Measurements from ENCODE around the gene AR. TPM values are rescaled to one million over a fixed set of nuclear protein-coding genes. Genes with fewer than 3 reads are reported as not detected.
A peak's percentile ranks its signal among the peaks of the same experiment; 100 is the strongest.

The AR gene
- total RNA-seq, 4 donors from 2014 or later: 6.4 to 13.0 (median 10.2) TPM

DNA sequence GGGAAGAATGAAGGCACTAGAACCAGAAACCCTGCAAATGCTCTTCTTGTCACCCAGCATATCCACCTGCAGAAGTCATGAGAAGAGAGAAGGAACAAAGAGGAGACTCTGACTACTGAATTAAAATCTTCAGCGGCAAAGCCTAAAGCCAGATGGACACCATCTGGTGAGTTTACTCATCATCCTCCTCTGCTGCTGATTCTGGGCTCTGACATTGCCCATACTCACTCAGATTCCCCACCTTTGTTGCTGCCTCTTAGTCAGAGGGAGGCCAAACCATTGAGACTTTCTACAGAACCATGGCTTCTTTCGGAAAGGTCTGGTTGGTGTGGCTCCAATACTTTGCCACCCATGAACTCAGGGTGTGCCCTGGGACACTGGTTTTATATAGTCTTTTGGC lies 181.7 kb downstream of the AR start:
- Histone ChIP-seq H3K36me3 (no peaks in the 10 kb centered on the region), H3K4me1 (peaks cover 7% of the 10 kb centered on the region), H3K27me3 (no peaks in the 10 kb centered on the region), H3K4me3 (no peak overlapping the region), H3K9me3 (no peaks in the 10 kb centered on the region), H3K27ac (peak overlapping the region; percentile 18)
- no peak for DNase-seq (ENCODE audit: low spot score in 2 of 2)
- no peak for TF ChIP-seq EP300 (IDR thresholded peaks at IDR 0.05)
- no peak for TF ChIP-seq POLR2AphosphoS5 (IDR thresholded peaks at IDR 0.05)
- TF ChIP-seq, protein P1, sequence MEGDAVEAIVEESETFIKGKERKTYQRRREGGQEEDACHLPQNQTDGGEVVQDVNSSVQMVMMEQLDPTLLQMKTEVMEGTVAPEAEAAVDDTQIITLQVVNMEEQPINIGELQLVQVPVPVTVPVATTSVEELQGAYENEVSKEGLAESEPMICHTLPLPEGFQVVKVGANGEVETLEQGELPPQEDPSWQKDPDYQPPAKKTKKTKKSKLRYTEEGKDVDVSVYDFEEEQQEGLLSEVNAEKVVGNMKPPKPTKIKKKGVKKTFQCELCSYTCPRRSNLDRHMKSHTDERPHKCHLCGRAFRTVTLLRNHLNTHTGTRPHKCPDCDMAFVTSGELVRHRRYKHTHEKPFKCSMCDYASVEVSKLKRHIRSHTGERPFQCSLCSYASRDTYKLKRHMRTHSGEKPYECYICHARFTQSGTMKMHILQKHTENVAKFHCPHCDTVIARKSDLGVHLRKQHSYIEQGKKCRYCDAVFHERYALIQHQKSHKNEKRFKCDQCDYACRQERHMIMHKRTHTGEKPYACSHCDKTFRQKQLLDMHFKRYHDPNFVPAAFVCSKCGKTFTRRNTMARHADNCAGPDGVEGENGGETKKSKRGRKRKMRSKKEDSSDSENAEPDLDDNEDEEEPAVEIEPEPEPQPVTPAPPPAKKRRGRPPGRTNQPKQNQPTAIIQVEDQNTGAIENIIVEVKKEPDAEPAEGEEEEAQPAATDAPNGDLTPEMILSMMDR (IDR thresholded peaks at IDR 0.05): no peak
- TF ChIP-seq POLR2A (IDR thresholded peaks at IDR 0.05): no peak
- WGBS: 70% methylated on average over 2 of the region's 2 CpGs

DNA sequence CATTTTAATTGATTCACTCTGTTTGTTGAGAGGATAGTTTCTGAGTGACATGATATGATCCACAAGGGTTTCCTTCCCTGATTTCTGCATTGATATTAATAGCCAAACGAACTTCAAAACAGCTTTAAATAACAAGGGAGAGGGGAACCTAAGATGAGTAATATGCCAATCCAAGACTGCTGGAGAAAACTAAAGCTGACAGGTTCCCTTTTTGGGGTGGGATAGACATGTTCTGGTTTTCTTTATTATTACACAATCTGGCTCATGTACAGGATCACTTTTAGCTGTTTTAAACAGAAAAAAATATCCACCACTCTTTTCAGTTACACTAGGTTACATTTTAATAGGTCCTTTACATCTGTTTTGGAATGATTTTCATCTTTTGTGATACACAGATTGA lies 182.2 kb downstream of the AR start:
- H3K4me3 ChIP-seq: no peak overlapping the region
- no peak for TF ChIP-seq EP300 (IDR thresholded peaks at IDR 0.05)
- TF ChIP-seq POLR2A (IDR thresholded peaks at IDR 0.05): no peak
- TF ChIP-seq POLR2AphosphoS5 (IDR thresholded peaks at IDR 0.05): no peak
- TF ChIP-seq, protein P1 (IDR thresholded peaks at IDR 0.05): no peak
- no peaks in the 10 kb centered on the region for H3K9me3 ChIP-seq
- DNase-seq (ENCODE audit: low spot score in 2 of 2): no peak
- H3K36me3 ChIP-seq: no peaks in the 10 kb centered on the region
- H3K4me1 ChIP-seq: peaks cover 7% of the 10 kb centered on the region
- 48% methylated on average over 1 of the region's 1 CpG for WGBS
- no peaks in the 10 kb centered on the region for H3K27me3 ChIP-seq
- H3K27ac ChIP-seq: peak overlapping the region; percentile 18

DNA sequence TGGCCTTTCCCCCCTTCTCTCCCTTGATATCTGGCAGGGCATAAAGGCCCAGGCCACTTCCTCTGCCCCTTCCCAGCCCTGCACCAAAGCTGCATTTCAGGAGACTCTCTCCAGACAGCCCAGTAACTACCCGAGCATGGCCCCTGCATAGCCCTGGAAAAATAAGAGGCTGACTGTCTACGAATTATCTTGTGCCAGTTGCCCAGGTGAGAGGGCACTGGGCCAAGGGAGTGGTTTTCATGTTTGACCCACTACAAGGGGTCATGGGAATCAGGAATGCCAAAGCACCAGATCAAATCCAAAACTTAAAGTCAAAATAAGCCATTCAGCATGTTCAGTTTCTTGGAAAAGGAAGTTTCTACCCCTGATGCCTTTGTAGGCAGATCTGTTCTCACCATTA lies 183.8 kb downstream of the AR start:
- TF ChIP-seq, protein P1 (IDR thresholded peaks at IDR 0.05): no peak
- TF ChIP-seq POLR2A (IDR thresholded peaks at IDR 0.05) (no peak), POLR2AphosphoS5 (IDR thresholded peaks at IDR 0.05) (no peak)
- Histone ChIP-seq H3K27ac (no peak overlapping the region), H3K36me3 (no peaks in the 10 kb centered on the region), H3K4me1 (peaks cover 7% of the 10 kb centered on the region), H3K27me3 (no peaks in the 10 kb centered on the region), H3K4me3 (no peak overlapping the region), H3K9me3 (no peaks in the 10 kb centered on the region)
- 48% methylated on average over 2 of the region's 2 CpGs for WGBS
- DNase-seq (ENCODE audit: low spot score in 2 of 2): no peak

DNA sequence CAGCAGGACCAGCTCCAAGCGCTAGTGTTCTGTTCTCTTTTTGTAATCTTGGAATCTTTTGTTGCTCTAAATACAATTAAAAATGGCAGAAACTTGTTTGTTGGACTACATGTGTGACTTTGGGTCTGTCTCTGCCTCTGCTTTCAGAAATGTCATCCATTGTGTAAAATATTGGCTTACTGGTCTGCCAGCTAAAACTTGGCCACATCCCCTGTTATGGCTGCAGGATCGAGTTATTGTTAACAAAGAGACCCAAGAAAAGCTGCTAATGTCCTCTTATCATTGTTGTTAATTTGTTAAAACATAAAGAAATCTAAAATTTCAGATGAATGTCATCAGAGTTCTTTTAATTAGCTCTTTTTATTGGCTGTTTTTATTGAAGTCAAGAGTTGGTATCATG lies 186.5 kb downstream of the AR start:
- Histone ChIP-seq H3K27me3 (no peaks in the 10 kb centered on the region), H3K9me3 (no peaks in the 10 kb centered on the region), H3K27ac (no peak overlapping the region), H3K36me3 (no peaks in the 10 kb centered on the region), H3K4me1 (no peaks in the 10 kb centered on the region), H3K4me3 (no peak overlapping the region)
- DNase-seq (ENCODE audit: low spot score in 2 of 2): no peak
- WGBS: 57% methylated on average over 2 of the region's 2 CpGs
- no peak for TF ChIP-seq POLR2A (IDR thresholded peaks at IDR 0.05)
- TF ChIP-seq POLR2AphosphoS5 (IDR thresholded peaks at IDR 0.05): no peak
- TF ChIP-seq EP300 (IDR thresholded peaks at IDR 0.05): no peak
- TF ChIP-seq, protein P1 (IDR thresholded peaks at IDR 0.05): no peak

DNA sequence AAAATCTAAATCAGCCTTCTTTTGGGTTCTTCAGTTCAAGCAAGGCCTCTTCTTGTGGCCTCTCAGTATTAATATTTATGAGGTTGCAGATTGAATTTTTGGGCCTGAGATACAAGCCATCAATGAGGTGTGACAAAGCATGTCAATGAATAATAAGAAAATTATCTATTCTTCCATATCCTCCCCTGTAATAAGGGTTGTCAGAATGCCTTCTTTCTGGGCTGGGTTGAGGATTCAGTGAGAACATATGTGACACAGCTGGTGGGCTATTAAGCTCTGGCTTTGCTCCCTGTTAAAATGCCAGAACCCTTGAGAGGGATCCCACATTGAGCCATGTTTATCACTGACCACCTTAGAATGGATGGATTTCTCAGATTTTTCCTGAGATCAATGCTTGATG lies 187.2 kb downstream of the AR start:
- Histone ChIP-seq H3K4me1 (no peaks in the 10 kb centered on the region), H3K27ac (no peak overlapping the region), H3K36me3 (no peaks in the 10 kb centered on the region), H3K27me3 (no peaks in the 10 kb centered on the region), H3K9me3 (no peaks in the 10 kb centered on the region), H3K4me3 (no peak overlapping the region)
- DNase-seq (ENCODE audit: low spot score in 2 of 2): no peak
- TF ChIP-seq, protein P1 (IDR thresholded peaks at IDR 0.05): no peak
- TF ChIP-seq POLR2A (IDR thresholded peaks at IDR 0.05): no peak
- TF ChIP-seq POLR2AphosphoS5 (IDR thresholded peaks at IDR 0.05): no peak
- TF ChIP-seq EP300 (IDR thresholded peaks at IDR 0.05): no peak

All from suprapubic skin (tissue), 4 donors.